PC-9 (cell line): ENCODE data around the gene TCN1. TPM values are rescaled to one million over a fixed set of nuclear protein-coding genes. Genes with fewer than 3 reads are reported as not detected.

Source experiments
- BruUV-seq: library from RNA; stranded (reverse); fragments of 400-500 nt; replicated peaks from 2 replicates; lab custom pipeline; 2021; lab: Mats Ljungman, UMichigan
- CTCF ChIA-PET: fragments of 300-600 bp; sonication (Branson Sonifier 250); formaldehyde crosslinking; loops from one replicate; lab custom pipeline; 2022; ENCODE audit warnings: antibody characterized with exemption; lab: Charles Lee
- POLR2A ChIA-PET: fragments of 300-600 bp; sonication (Branson Sonifier 250); formaldehyde crosslinking; loops from one replicate; lab custom pipeline; 2022; ENCODE audit warnings: antibody characterized with exemption; ENCODE audit not compliant: unreplicated experiment; lab: Charles Lee
- DNase-seq, 2 experiments: peaks; one replicate each; pipeline versions ENCODE4 v3.0.0 to v3.0.0-alpha.2; 2015 to 2022; ENCODE audit warnings: mixed read lengths in 1 of 2
- H2AFZ ChIP-seq: fragments of 200-600 bp; sonication (generic); 2 replicates; pipeline ENCODE4 v1.8.1; 2017; ENCODE audit warnings: antibody characterized with exemption
- H3F3A ChIP-seq: fragments of 200-600 bp; sonication (generic); 2 replicates; pipeline ENCODE4 v1.8.1; 2017; ENCODE audit warnings: antibody characterized with exemption, mild to moderate bottlenecking, low read depth; ENCODE audit not compliant: insufficient read depth
- H3K27ac ChIP-seq: fragments of 200-600 bp; sonication (generic); 2 replicates; pipeline ENCODE4 v1.6.1; 2016; ENCODE audit warnings: mixed run types
- H3K27me3 ChIP-seq: fragments of 200-600 bp; sonication (generic); 2 replicates; pipeline ENCODE4 v1.6.1; 2016; ENCODE audit warnings: low read depth, mixed run types; ENCODE audit not compliant: insufficient read depth
- H3K36me3 ChIP-seq: fragments of 200-600 bp; sonication (generic); 2 replicates; pipeline ENCODE4 v1.6.1; 2016; ENCODE audit warnings: low read depth, mixed run types
- H3K4me1 ChIP-seq: fragments of 200-600 bp; sonication (generic); replicated peaks from 2 replicates; pipeline ENCODE4 v1.6.1; 2016; ENCODE audit warnings: mixed run types; ENCODE audit not compliant: insufficient read depth
- H3K4me2 ChIP-seq: fragments of 200-600 bp; sonication (generic); 2 replicates; pipeline ENCODE4 v1.6.1; 2017; ENCODE audit warnings: mixed run types
- H3K4me3 ChIP-seq: fragments of 200-600 bp; sonication (generic); 2 replicates; pipeline ENCODE4 v1.6.1; 2016; ENCODE audit warnings: mixed run types
- H3K79me2 ChIP-seq: fragments of 200-600 bp; sonication (generic); 2 replicates; pipeline ENCODE4 v1.6.1; 2017; ENCODE audit warnings: low read depth, mixed run types
- H3K9me2 ChIP-seq: fragments of 200-600 bp; sonication (generic); 2 replicates; pipeline ENCODE4 v1.8.1; 2017; ENCODE audit warnings: mild to moderate bottlenecking; ENCODE audit not compliant: insufficient read depth
- H3K9me3 ChIP-seq: fragments of 200-600 bp; sonication (generic); 2 replicates; pipeline ENCODE4 v1.8.1; 2016; ENCODE audit warnings: low read depth; ENCODE audit not compliant: insufficient read depth
- H4K20me1 ChIP-seq: fragments of 200-600 bp; sonication (generic); 2 replicates; pipeline ENCODE4 v1.8.1; 2017; ENCODE audit not compliant: insufficient read depth
- EZH2 ChIP-seq: fragments of 200-600 bp; sonication (generic); IDR thresholded peaks from 2 replicates; pipeline ENCODE4 v1.8.0; 2017; ENCODE audit warnings: antibody characterized with exemption, low read depth
- intact Hi-C: fragments of 100-400 bp; cut with micrococcal nuclease; formaldehyde crosslinking; loops from one replicate; pipeline ENCODE4 v1.10.0; 2022; ENCODE audit not compliant: unreplicated experiment
- total RNA-seq: library from RNA; stranded (reverse); gene quantifications from 2 replicates; pipeline ENCODE4 v1.2.3, GENCODE V29; 2021
- TF ChIP-seq, protein P1 (sequence below): fragments of 200-600 bp; sonication (generic); conservative IDR thresholded peaks from 2 replicates; pipeline ENCODE4 v1.6.1; 2017; ENCODE audit warnings: mixed run types, antibody characterized with exemption, mild to moderate bottlenecking, moderate library complexity

TCN1 gene
- total RNA-seq, 1 experiment from 2014 or later: 1.4 TPM

DNA sequence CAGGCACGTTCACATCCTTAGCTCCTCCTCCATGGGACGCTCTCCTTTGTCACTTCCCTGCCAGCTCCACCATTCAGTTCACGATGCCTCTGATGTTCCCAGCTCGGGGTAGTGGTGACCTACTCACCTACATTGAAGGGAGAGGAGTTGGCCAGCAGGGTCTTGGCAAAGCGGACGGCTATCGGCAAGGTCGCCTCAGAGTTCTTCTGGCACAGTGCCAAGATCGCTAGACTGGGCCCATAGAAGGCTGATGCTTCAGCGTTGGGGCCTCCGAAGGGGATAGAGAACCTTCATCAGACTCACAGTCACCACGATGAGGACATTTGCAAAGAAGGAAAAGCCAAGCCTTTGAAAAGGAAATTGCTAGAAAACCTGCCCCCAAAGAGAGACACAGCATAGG is 24.0 kb downstream of the TCN1 start:
- no peaks in the 10 kb centered on the region for H3F3A ChIP-seq
- intact Hi-C loops: no loop called here
- CTCF ChIA-PET: interaction anchor here (0.7 kb wide), 1 partner anchor 38 kb away, joined by 3 read pairs; no protein-coding TSS in a partner anchor

GRCh38 chr11:59841514-59841913 is 24.8 kb downstream of the TCN1 start:
- CTCF ChIA-PET: interaction anchor here (0.7 kb wide), 1 partner anchor 37 kb away, joined by 3 read pairs; no protein-coding TSS in a partner anchor
- intact Hi-C loops: no loop called here
- no peaks in the 10 kb centered on the region for H3K9me3 ChIP-seq
- H3K4me3 ChIP-seq: no peak overlapping the region
- no peak for TF ChIP-seq EZH2
- TF ChIP-seq, protein P1, sequence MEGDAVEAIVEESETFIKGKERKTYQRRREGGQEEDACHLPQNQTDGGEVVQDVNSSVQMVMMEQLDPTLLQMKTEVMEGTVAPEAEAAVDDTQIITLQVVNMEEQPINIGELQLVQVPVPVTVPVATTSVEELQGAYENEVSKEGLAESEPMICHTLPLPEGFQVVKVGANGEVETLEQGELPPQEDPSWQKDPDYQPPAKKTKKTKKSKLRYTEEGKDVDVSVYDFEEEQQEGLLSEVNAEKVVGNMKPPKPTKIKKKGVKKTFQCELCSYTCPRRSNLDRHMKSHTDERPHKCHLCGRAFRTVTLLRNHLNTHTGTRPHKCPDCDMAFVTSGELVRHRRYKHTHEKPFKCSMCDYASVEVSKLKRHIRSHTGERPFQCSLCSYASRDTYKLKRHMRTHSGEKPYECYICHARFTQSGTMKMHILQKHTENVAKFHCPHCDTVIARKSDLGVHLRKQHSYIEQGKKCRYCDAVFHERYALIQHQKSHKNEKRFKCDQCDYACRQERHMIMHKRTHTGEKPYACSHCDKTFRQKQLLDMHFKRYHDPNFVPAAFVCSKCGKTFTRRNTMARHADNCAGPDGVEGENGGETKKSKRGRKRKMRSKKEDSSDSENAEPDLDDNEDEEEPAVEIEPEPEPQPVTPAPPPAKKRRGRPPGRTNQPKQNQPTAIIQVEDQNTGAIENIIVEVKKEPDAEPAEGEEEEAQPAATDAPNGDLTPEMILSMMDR: no peak
- no TSS peak for BruUV-seq
- no peaks in the 10 kb centered on the region for H3K9me2 ChIP-seq
- no peaks in the 10 kb centered on the region for H3K36me3 ChIP-seq
- no peaks in the 10 kb centered on the region for H3K27me3 ChIP-seq
- H3K27ac ChIP-seq: no peak overlapping the region
- no peaks in the 10 kb centered on the region for H4K20me1 ChIP-seq
- no peaks in the 10 kb centered on the region for H3K4me1 ChIP-seq
- no peaks in the 10 kb centered on the region for H3F3A ChIP-seq
- POLR2A ChIA-PET: no interaction called here
- DNase-seq: no peak
- no peaks in the 10 kb centered on the region for H3K79me2 ChIP-seq
- no peak overlapping the region for H2AFZ ChIP-seq
- no peak overlapping the region for H3K4me2 ChIP-seq

More for the DNA sequence above, 24.0 kb downstream of the TCN1 start:
- POLR2A ChIA-PET: no interaction called here
- H2AFZ ChIP-seq: no peak overlapping the region
- no peak for TF ChIP-seq EZH2
- TF ChIP-seq, protein P1: no peak
- no peak overlapping the region for H3K4me2 ChIP-seq
- H3K27ac ChIP-seq: no peak overlapping the region
- no peaks in the 10 kb centered on the region for H3K9me2 ChIP-seq
- H3K27me3 ChIP-seq: no peaks in the 10 kb centered on the region
- no peaks in the 10 kb centered on the region for H4K20me1 ChIP-seq
- no TSS peak for BruUV-seq
- no peaks in the 10 kb centered on the region for H3K79me2 ChIP-seq
- no peaks in the 10 kb centered on the region for H3K4me1 ChIP-seq
- no peaks in the 10 kb centered on the region for H3K36me3 ChIP-seq
- no peak overlapping the region for H3K4me3 ChIP-seq
- DNase-seq: no peak
- no peaks in the 10 kb centered on the region for H3K9me3 ChIP-seq

DNA sequence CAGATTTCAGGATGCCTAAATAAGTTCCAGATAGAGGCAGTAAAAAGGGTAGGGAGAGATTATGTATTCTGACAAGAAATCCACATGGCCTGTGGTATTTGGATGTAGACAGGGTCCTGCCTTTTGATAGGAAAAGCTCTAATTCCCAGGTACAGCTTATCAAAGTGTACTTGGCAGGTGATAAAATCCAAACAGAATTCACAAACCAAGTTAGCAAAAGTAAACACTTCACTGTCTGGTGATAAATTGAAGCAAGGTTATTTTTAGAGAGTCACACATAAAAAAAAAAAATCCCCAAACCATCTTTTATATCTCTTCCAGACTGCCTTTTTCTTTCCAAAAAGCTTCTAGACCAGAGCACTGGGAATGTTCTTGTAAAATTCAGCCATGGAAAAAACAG is 26.7 kb downstream of the TCN1 start:
- H3K9me2 ChIP-seq: no peaks in the 10 kb centered on the region
- TF ChIP-seq EZH2: no peak
- TF ChIP-seq, protein P1: no peak
- H3F3A ChIP-seq: no peaks in the 10 kb centered on the region
- no peaks in the 10 kb centered on the region for H3K27me3 ChIP-seq
- no peak overlapping the region for H2AFZ ChIP-seq
- H3K27ac ChIP-seq: no peak overlapping the region
- DNase-seq: no peak
- H3K4me2 ChIP-seq: no peak overlapping the region
- no peaks in the 10 kb centered on the region for H4K20me1 ChIP-seq
- BruUV-seq: no TSS peak
- intact Hi-C loops: no loop called here
- H3K9me3 ChIP-seq: no peaks in the 10 kb centered on the region
- H3K4me1 ChIP-seq: no peaks in the 10 kb centered on the region
- no peaks in the 10 kb centered on the region for H3K36me3 ChIP-seq
- ChIA-PET POLR2A (no interaction called here), CTCF (no interaction called here)
- no peaks in the 10 kb centered on the region for H3K79me2 ChIP-seq
- H3K4me3 ChIP-seq: no peak overlapping the region
